Neural progenitor cell (in vitro differentiated cells): ENCODE measurements around the gene BTBD16. TPM values are rescaled to one million over a fixed set of nuclear protein-coding genes. Genes with fewer than 3 reads are reported as not detected.

Experiments used
- DNase-seq: peaks from one replicate; pipeline ENCODE4 v3.0.0-alpha.2; 2016; ENCODE audit warnings: low spot score
- H2AFZ ChIP-seq: fragments of 200-600 bp; sonication (generic); replicated peaks from 2 replicates; pipeline ENCODE4 v1.6.1; 2016; ENCODE audit warnings: antibody characterized with exemption
- H3F3A ChIP-seq: fragments of 200-600 bp; sonication (generic); 2 replicates; pipeline ENCODE4 v1.6.1; 2016; ENCODE audit warnings: antibody characterized with exemption, low read depth
- H3K27ac ChIP-seq: fragments of 200-600 bp; sonication (generic); 2 replicates; pipeline ENCODE4 v1.5.1; 2016; ENCODE audit warnings: mild to moderate bottlenecking
- H3K27me3 ChIP-seq: fragments of 200-600 bp; sonication (generic); 2 replicates; pipeline ENCODE4 v1.6.1; 2016; ENCODE audit warnings: mild to moderate bottlenecking, moderate library complexity
- H3K36me3 ChIP-seq: fragments of 200-600 bp; sonication (generic); 2 replicates; pipeline ENCODE4 v1.5.1; 2016
- H3K4me1 ChIP-seq: fragments of 200-600 bp; sonication (generic); 2 replicates; pipeline ENCODE4 v1.6.1; 2016; ENCODE audit warnings: mixed run types
- H3K4me2 ChIP-seq: fragments of 200-600 bp; sonication (generic); 2 replicates; pipeline ENCODE4 v1.6.1; 2016
- H3K4me3 ChIP-seq: fragments of 200-600 bp; sonication (generic); 2 replicates; pipeline ENCODE4 v1.5.1; 2016
- H3K79me2 ChIP-seq: fragments of 200-600 bp; sonication (generic); 2 replicates; pipeline ENCODE4 v1.6.1; 2016; ENCODE audit warnings: low read depth
- H3K9ac ChIP-seq: fragments of 200-600 bp; sonication (generic); 2 replicates; pipeline ENCODE4 v1.6.1; 2016
- H3K9me3 ChIP-seq: fragments of 200-600 bp; sonication (generic); 2 replicates; pipeline ENCODE4 v1.5.1; 2016; ENCODE audit warnings: low read depth
- H4K20me1 ChIP-seq: fragments of 200-600 bp; sonication (generic); 2 replicates; pipeline ENCODE4 v1.6.1; 2016; ENCODE audit warnings: low read depth
- H3K27ac Mint-ChIP-seq: 3 replicates; pipeline ENCODE4 v1.8.0; 2021; ENCODE audit warnings: mixed read lengths
- H3K27me3 Mint-ChIP-seq: 2 replicates; pipeline ENCODE4 v1.8.0; 2022; ENCODE audit warnings: low read depth, mild to moderate bottlenecking, inconsistent platforms, moderate library complexity, mixed read lengths; ENCODE audit not compliant: insufficient read depth
- H3K36me3 Mint-ChIP-seq: 3 replicates; pipeline ENCODE4 v1.8.0; 2021; ENCODE audit warnings: mixed read lengths
- H3K4me1 Mint-ChIP-seq: 3 replicates; pipeline ENCODE4 v1.8.0; 2021; ENCODE audit warnings: mixed read lengths
- H3K4me3 Mint-ChIP-seq: 3 replicates; pipeline ENCODE4 v1.8.0; 2021; ENCODE audit warnings: mild to moderate bottlenecking, moderate library complexity, mixed read lengths
- H3K9me3 Mint-ChIP-seq: 3 replicates; pipeline ENCODE4 v1.8.0; 2020; ENCODE audit warnings: mixed read lengths
- EZH2 ChIP-seq: fragments of 200-600 bp; sonication (generic); IDR thresholded peaks from 2 replicates; pipeline ENCODE4 v1.6.1; 2017; ENCODE audit warnings: antibody characterized with exemption, mild to moderate bottlenecking, moderate library complexity
- EZH2phosphoT487 ChIP-seq: fragments of 200-600 bp; sonication (generic); IDR thresholded peaks from 2 replicates; pipeline ENCODE4 v1.6.1; 2017; ENCODE audit warnings: antibody characterized with exemption
- total RNA-seq: library from RNA; depleted of rRNA; stranded (reverse); fragments of >200 nt; gene quantifications from 2 replicates; pipeline ENCODE4 v1.2.3, GENCODE V29; 2015; ENCODE audit warnings: low replicate concordance
- TF ChIP-seq, protein P1 (sequence below): fragments of 200-600 bp; sonication (generic); IDR thresholded peaks from 2 replicates; pipeline ENCODE4 v1.5.1; 2017; ENCODE audit warnings: antibody characterized with exemption, mild to moderate bottlenecking

The BTBD16 gene
- total RNA-seq, 1 donor from 2014 or later, result not detected

DNA sequence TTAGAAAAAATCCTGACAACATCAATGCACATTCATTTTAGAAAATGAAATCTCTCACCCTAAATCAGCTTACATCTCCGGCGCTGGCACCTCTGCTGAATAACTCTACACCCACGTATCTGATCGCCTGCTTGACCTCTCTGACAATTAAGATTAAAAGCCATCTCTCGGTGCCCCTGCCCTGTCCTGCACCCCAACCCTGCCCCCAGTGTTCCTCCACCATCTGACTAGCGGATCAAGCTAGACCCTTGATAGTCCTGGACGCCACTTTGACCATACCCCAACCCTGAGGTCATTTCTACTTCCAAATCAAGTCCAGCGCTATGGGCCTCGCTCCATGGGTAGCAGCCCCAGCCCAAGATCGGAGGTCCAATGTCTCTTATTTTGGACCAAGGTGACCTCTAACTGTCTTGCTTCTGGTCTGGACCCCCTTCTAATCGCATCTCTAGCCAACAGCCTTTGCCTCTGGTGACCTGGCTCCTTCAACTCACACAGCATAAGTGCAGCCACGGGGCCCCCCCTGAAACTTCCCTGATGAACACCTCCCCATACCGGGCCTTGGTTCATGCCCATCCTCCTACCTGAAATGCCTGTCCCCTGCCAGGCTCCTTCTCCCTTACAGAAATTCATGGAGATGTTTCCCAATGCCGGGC is 28.5 kb downstream of the BTBD16 start:
- Mint-ChIP-seq H3K36me3 (no peaks in the 10 kb centered on the region), H3K27me3 (peaks cover 4% of the 10 kb centered on the region), H3K27ac (no peak overlapping the region), H3K4me3 (no peak overlapping the region), H3K4me1 (peaks cover 3% of the 10 kb centered on the region), H3K9me3 (no peaks in the 10 kb centered on the region)
- no peak overlapping the region for H2AFZ ChIP-seq
- TF ChIP-seq, protein P1, sequence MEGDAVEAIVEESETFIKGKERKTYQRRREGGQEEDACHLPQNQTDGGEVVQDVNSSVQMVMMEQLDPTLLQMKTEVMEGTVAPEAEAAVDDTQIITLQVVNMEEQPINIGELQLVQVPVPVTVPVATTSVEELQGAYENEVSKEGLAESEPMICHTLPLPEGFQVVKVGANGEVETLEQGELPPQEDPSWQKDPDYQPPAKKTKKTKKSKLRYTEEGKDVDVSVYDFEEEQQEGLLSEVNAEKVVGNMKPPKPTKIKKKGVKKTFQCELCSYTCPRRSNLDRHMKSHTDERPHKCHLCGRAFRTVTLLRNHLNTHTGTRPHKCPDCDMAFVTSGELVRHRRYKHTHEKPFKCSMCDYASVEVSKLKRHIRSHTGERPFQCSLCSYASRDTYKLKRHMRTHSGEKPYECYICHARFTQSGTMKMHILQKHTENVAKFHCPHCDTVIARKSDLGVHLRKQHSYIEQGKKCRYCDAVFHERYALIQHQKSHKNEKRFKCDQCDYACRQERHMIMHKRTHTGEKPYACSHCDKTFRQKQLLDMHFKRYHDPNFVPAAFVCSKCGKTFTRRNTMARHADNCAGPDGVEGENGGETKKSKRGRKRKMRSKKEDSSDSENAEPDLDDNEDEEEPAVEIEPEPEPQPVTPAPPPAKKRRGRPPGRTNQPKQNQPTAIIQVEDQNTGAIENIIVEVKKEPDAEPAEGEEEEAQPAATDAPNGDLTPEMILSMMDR, result no peak
- no peak for TF ChIP-seq EZH2phosphoT487
- no peak for TF ChIP-seq EZH2
- no peaks in the 10 kb centered on the region for H3F3A ChIP-seq
- H3K4me3 ChIP-seq, result no peak overlapping the region
- no peak for DNase-seq
- H3K36me3 ChIP-seq, result no peaks in the 10 kb centered on the region
- H4K20me1 ChIP-seq, result no peaks in the 10 kb centered on the region
- H3K9ac ChIP-seq, result no peak overlapping the region
- H3K4me1 ChIP-seq, result no peaks in the 10 kb centered on the region
- H3K27me3 ChIP-seq, result no peaks in the 10 kb centered on the region
- no peak overlapping the region for H3K27ac ChIP-seq
- H3K9me3 ChIP-seq, result no peaks in the 10 kb centered on the region
- H3K79me2 ChIP-seq, result no peaks in the 10 kb centered on the region
- no peak overlapping the region for H3K4me2 ChIP-seq

DNA sequence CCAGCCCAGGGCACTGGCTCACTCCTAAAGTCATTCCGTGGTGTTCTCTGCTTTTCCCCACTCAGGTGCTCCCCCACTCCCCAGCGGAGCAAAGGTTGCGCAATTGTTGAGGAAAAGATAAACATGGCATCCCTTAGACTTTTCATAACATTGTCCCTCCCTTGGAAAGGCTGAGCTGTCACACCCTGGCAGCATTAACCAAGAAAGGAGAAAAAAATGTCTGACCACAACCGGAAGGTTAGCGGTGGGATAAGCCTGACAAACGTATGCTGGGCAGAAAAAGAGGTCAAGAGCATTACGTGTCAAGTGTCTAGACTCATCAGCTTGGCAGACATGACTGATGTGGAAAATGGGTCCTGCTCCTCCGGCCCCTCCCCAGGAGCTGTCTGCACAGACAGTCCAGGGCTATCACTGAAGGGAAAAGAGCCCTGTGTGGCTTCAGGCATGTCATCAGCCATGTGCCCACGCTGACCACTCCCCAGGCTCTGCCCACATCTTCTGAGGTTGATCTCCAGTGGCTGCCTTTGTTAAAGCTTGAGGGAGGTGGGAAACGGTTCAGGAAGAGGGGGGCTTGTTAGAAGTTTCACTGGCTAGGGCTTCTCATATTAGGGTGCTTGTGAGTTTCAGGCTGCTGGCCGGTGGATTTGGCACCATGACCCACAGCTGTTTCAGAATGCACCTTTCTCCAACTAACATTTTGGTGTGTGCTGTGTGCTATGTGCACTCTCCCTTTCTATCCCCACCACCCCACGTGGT is 30.1 kb downstream of the BTBD16 start:
- no peak overlapping the region for H3K27ac ChIP-seq
- H3K27me3 ChIP-seq, result no peaks in the 10 kb centered on the region
- no peaks in the 10 kb centered on the region for H3F3A ChIP-seq
- H3K4me3 ChIP-seq, result no peak overlapping the region
- Mint-ChIP-seq H3K4me3 (no peak overlapping the region), H3K36me3 (no peaks in the 10 kb centered on the region), H3K27me3 (peaks cover 10% of the 10 kb centered on the region), H3K27ac (no peak overlapping the region), H3K9me3 (peaks cover 7% of the 10 kb centered on the region), H3K4me1 (peaks cover 3% of the 10 kb centered on the region)
- no peaks in the 10 kb centered on the region for H3K79me2 ChIP-seq
- no peak for DNase-seq
- TF ChIP-seq EZH2phosphoT487 (no peak), EZH2 (no peak)
- TF ChIP-seq, protein P1, result no peak
- no peaks in the 10 kb centered on the region for H3K9me3 ChIP-seq
- H3K4me2 ChIP-seq, result no peak overlapping the region
- no peak overlapping the region for H2AFZ ChIP-seq
- no peak overlapping the region for H3K9ac ChIP-seq
- no peaks in the 10 kb centered on the region for H3K4me1 ChIP-seq
- no peaks in the 10 kb centered on the region for H3K36me3 ChIP-seq
- H4K20me1 ChIP-seq, result no peaks in the 10 kb centered on the region

- H3K36me3 ChIP-seq, result no peaks in the 10 kb centered on the region
- no peak overlapping the region for H3K4me3 Mint-ChIP-seq
- no peaks in the 10 kb centered on the region for H3K36me3 Mint-ChIP-seq
- H3K4me1 ChIP-seq, result no peaks in the 10 kb centered on the region
- H4K20me1 ChIP-seq, result no peaks in the 10 kb centered on the region
- H3K27me3 Mint-ChIP-seq, result peaks cover 10% of the 10 kb centered on the region
- no peaks in the 10 kb centered on the region for H3K9me3 ChIP-seq
- no peaks in the 10 kb centered on the region for H3F3A ChIP-seq
- no peaks in the 10 kb centered on the region for H3K27me3 ChIP-seq
- peaks cover 3% of the 10 kb centered on the region for H3K4me1 Mint-ChIP-seq
- no peak overlapping the region for H3K27ac ChIP-seq
- H3K4me2 ChIP-seq, result no peak overlapping the region
- no peak overlapping the region for H3K9ac ChIP-seq
- peaks cover 7% of the 10 kb centered on the region for H3K9me3 Mint-ChIP-seq
- no peak overlapping the region for H3K4me3 ChIP-seq
- no peak overlapping the region for H3K27ac Mint-ChIP-seq
- no peak overlapping the region for H2AFZ ChIP-seq
- no peaks in the 10 kb centered on the region for H3K79me2 ChIP-seq
- no peak for DNase-seq
- TF ChIP-seq EZH2phosphoT487 (no peak), EZH2 (no peak)
- TF ChIP-seq, protein P1, result no peak
Measured at GRCh38 chr10:122301811-122302115, 30.7 kb downstream of the BTBD16 start.
